Ureter (tissue), 1 donor: ENCODE measurements around the gene ACOT11. TPM values are rescaled to one million over a fixed set of nuclear protein-coding genes. Genes with fewer than 3 reads are reported as not detected.
"Not testable (repeated sequence)": the region's sequence is repeated elsewhere in the genome, so short reads cannot be mapped to it uniquely, and the experiment has no call there.

Source experiments
- DNase-seq: peaks from one replicate; pipeline ENCODE4 v3.0.0-alpha.2; 2020; ENCODE audit warnings: low spot score
- total RNA-seq: library from RNA; stranded (reverse); gene quantifications from one replicate; pipeline ENCODE4 v1.2.4, GENCODE V29; 2023
- donor health status: DM: yes; HTN: yes; CAD: no.

ACOT11 gene
- total RNA-seq, 1 donor from 2014 or later = 53.7 TPM

DNA sequence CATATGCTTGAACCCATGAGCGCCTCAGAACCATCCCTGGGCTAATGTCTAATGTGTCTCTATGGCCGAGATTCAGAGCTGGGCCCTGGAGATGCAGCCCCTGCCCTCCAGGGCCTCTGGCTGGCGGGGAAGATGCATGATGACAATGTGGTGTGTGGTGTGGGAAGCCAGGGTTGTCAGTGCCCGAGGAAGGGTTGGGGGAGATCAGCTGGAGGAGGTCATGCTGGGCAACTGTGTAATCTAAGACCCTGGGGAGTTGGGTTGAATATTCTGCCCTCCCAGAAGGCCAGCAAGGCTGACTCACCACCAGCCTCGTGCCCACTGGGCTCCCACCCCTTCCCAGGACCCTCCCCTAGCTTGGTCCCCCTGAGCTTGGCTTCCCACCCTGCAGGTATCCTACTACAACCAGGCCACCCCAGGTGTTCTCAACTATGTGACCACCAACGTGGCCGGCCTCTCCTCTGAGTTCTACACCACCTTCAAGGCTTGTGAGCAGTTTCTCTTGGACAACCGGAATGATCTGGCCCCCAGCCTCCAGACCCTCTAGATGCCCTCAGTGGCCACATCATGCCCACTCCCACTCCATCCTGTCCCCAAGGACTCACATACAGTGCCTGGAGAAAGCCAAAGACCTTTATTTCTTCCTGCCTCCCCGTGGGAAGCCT is 60.7 kb downstream of the ACOT11 start:
- DNase-seq = no peak

DNA sequence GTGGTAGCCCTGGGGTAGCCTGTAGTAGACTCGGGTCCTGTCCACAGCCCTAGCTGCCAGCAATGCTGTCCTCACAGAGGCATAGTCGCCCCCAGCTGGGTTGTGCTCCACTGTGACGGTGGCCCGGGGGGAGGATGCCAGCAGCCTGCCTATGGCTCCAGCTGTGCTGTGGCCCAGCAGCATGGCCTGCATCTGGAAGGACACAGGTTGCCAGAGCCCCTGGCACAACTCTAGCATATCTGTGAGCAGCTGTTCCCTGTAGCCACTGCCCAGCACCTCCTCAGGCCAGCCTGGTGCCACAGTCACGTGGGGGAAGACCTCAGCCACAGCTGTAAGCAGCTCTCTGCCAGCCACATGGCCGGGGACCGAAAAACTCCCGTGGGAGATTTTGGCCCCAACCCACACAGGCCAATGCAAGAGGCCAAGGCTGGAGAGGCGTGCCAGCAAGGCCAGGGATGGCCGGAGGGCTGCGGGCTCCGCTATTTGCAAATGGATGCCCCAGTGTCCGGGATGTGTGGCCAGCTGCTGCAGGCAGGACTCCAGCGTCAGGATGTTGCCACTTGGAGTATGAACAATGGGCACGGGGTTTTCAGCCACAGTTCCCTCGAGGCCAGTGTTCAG is 61.4 kb downstream of the ACOT11 start:
- no peak for DNase-seq

- DNase-seq = no peak
Measured at GRCh38 chr1:54610048-54610447, 62.0 kb downstream of the ACOT11 start.

- no peak for DNase-seq
Measured at GRCh38 chr1:54610601-54611580, 62.9 kb downstream of the ACOT11 start.

DNA sequence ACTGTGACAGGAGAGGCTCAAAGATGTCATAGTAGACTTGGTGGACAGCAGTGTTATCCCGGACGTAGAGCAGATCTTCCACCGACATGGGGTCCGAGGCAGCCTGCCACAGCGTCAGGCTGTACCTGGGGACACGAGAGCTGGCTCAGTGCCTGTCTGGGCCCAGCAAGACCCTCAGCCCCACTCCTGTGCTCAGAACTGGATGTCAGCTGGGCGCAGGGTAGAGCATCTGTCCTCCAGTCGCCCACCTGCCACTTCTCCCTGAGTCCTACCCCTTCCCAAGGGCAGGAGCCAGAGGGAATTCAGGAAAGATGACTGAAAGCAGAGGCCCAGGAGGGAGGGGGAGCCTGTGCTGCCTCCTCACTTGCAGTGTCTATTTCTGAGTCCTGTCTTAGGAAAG is 63.6 kb downstream of the ACOT11 start:
- no peak for DNase-seq

DNA sequence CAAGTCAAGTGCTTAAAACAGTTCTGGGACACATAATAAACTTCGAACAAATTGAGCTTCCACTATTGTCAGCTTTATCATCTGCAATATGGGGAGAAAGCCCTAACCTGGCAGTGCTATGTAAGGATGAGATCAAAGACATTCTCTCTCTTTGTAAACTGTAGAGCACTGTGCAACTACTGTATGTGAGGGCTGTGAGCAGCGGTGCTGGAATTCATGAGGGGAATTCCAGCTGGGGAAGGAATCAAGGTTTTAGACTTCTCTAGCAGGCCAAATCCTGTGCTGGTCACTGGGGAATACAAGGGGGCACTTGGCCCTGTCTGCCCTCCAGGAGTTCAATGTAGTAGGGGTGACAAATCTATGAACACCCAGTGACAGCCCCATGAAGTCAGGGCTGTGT is 66.0 kb downstream of the ACOT11 start:
- DNase-seq = no peak

- no peak for DNase-seq
Measured at GRCh38 chr1:54614563-54614962, 66.5 kb downstream of the ACOT11 start.

GRCh38 chr1:54615531-54616279 is 67.7 kb downstream of the ACOT11 start:
- DNase-seq = peak; percentile 74

DNA sequence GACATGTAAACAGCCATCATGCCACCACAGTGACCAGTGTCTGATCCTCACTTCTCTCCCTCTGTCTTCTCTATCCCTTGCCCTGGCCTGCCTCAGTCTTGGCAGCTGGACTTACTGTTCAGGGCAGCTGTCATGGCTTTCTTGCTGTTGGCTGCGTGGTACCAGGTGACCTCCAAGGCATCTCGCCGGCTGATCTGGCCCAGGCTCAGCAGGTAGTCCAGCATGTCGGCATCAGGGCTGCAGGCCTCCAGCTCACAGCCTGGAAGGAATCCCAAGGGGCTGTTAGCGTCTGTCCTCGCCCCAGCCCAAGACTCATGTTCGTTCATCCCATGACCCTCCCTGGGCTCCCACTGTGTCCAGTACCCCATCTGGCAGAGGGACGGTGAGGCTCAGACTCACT is 71.7 kb downstream of the ACOT11 start:
- no peak for DNase-seq

DNA sequence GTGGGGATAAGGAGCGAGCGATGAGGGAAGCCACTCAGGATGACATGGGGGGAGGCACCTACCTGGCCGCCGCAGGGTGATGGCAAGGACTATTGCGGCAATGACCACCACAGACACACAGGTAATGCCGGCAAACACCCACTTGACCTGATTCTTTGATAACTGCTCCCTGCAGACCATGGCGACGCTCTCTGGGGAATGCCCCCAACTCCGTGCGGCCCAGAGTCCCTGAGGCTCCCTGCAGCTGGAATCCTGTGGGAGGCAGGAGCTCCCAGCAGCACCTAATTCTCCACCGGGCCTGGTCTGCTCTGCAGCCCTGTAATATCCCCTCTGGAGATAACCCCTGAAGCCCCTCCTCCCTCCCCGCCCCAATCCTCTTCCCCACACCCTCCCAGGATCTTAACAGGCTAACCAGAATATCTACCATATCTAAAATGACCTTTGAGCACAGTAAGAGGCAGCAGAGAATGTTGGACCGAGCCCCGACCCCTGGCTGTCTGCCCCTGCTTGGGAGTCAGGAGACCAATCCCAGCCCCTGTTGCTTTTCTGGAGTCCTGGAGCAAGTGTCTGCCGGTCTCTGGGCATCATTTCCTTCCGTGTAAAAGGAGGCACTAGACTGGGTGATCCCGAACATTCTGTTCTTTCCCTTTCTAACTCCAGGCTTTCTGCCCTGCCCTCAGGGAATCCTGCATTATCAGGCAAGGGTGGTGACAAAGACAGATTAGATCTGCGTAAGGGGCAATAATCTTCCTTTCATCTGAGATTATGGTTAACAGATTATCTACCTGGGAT is 75.4 kb downstream of the ACOT11 start, which contains the start of gene FAM151A:
Gene FAM151A, minus strand, starts transcription at position 310 of the 792 bp plus-strand sequence. Its CDS starts 130 bp downstream, at position 180.
- no peak for DNase-seq

DNA sequence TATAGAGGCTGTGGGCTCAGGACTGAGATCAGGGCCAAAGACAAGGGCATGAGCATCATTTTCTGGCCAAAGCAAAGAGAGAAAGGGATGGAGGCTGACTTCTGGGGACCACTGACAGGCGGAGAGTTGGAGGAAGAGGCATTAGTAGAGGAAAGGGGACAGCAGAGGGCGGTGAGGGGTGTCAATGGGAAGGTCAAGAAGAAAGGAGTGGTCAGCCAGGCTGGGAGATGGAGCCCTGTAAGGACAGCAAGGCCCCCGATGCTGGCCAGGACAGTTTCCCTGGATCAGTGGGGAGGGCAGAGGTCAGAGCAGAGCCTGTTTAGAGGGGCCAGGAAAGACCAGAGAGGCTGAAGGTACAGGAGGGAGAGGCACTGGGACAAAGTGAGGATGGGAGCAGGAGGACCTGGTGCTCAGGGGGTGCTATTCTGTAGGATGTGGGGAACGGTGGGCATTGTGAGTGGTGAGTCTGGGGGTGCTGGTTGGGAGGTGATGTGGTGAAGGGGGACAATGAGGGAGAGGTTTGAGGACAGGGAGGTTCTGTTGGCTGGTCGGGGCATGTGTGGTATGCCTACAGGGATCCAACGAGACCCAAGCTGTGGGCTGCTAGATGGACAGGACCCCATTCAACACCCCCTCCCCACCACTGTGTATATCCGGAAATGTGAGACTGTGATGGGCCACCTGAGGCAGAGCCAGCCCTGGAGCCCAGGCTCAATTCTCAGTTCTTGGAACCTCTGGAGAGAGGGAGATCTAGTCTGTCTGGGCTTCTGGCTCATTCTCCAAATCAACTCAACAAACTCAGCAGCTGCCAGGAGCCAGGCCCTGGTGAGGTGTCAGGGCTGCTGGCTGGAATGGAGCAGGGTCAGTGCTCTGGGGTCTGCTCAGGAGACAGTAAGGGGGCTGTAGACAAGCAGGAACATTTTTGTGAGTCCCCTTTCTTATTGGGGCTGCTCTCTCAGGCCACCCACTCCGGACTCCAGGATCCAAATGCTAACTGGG is 76.7 kb downstream of the ACOT11 start:
- no peak for DNase-seq

GRCh38 chr1:54627196-54627595 is 79.2 kb downstream of the ACOT11 start:
- DNase-seq = no peak

DNA sequence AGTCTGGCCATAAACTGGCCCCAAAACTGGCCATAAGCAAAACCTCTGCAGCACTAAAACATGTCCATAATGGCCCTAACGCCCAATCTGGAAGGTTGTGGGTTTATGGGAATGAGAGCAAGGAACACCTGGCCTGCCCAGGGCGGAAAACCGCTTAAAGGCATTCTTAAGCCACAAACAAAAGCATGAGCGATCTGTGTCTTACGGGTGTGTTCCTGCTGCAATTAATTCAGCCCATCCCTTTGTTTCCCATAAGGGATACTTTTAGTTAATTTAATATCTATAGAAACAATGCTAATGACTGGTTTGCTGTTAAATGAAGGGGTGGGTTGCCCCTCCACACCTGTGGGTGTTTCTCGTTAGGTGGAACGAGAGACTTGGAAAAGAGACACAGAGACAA is 87.8 kb downstream of the ACOT11 start:
- not testable (repeated sequence) for DNase-seq

- not testable (repeated sequence) for DNase-seq
Measured at GRCh38 chr1:54636461-54637446, 88.7 kb downstream of the ACOT11 start.

DNA sequence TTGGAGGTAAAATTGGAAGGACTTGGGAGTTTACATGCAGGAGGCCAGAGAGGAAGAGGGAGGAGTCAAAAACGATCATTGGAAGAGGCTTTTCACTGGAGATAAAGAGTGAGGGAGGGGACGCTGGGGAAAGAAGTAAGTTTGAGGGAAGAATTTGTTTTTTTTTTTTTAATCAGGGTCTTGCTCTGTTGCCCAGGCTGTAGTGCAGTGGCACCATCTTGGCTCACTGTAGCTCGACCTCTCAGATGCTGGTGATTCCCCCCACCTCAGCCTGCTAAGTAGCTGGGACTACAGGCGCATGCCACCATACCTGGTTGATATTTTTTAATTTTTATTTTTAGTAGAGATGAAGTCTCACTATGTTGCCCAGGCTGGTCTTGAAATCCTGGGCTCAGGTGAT is 92.3 kb downstream of the ACOT11 start:
- no peak for DNase-seq

GRCh38 chr1:54640863-54641836 is 93.1 kb downstream of the ACOT11 start, which contains the start of gene MROH7:
Gene MROH7 (plus strand): TSS chr1:54641786. CDS start chr1:54652927, 11,141 bp downstream.
- no peak for DNase-seq

DNA sequence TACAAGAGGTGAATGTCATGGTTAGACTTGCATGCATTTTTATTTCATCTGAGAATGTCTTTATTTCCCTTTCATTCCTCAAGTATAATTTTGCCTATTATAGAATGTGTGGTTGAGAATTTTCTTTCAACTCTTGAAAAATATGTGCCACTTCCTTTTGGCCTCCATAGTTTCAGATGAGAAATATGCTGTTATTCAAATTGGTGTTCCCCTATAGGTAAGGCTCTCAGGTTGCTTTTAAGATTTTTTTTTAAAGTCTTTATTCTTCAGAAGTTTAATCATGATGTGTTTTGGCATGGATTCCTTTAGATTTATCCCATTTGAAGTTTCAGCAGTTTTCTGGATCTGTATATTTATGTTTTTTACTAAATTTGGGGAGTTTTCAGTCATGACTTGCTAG is 95.7 kb downstream of the ACOT11 start:
- no peak for DNase-seq
